Natural killer cell (primary cell): ENCODE results near the gene RYR1. TPM values are rescaled to one million over a fixed set of nuclear protein-coding genes. Genes with fewer than 3 reads are reported as not detected.

Source experiments
- ATAC-seq, 3 donors: fragments of 150-1000 bp in 2 of 3; fragments of 200-7000 bp in 1 of 3; cut with Tn5 transposase; 1 replicate in 1 of 3; 2 replicates in 2 of 3; pipeline ENCODE4 v1.10.0; 2021; ENCODE audit warnings: mild to moderate bottlenecking in 2 of 3, moderate library complexity in 2 of 3
- DNase-seq, 2 donors: peaks; one replicate each; pipeline versions ENCODE4 v3.0.0 to v3.0.0-alpha.2; 2013 to 2021; ENCODE audit warnings: mixed read lengths in 1 of 2
- H3K27ac ChIP-seq: one replicate; pipeline ENCODE4 v1.5.1; 2013; ENCODE audit warnings: mild to moderate bottlenecking, low read length
- H3K27me3 ChIP-seq: one replicate; pipeline ENCODE4 v1.6.1; 2013; ENCODE audit warnings: low read length; ENCODE audit not compliant: control insufficient read depth, insufficient read depth
- H3K36me3 ChIP-seq: one replicate; pipeline ENCODE4 v1.6.1; 2013; ENCODE audit warnings: low read length; ENCODE audit not compliant: control insufficient read depth, insufficient read depth
- H3K4me1 ChIP-seq: one replicate; pipeline ENCODE4 v1.6.1; 2013; ENCODE audit warnings: low read length; ENCODE audit not compliant: control insufficient read depth, insufficient read depth
- H3K4me3 ChIP-seq: one replicate; pipeline ENCODE4 v1.5.1; 2013; ENCODE audit warnings: low read length
- H3K9me3 ChIP-seq: one replicate; pipeline ENCODE4 v1.6.1; 2013; ENCODE audit warnings: low read length; ENCODE audit not compliant: control insufficient read depth, insufficient read depth
- H3K27ac Mint-ChIP-seq, 2 donors: one replicate each; pipeline ENCODE4 v1.8.0; 2022; ENCODE audit warnings: mild to moderate bottlenecking in 2 of 2, mixed read lengths in 2 of 2, moderate library complexity in 1 of 2
- H3K27me3 Mint-ChIP-seq, 2 donors: one replicate each; pipeline ENCODE4 v1.8.0; 2022; ENCODE audit warnings: low read depth in 2 of 2, mixed read lengths in 2 of 2
- H3K36me3 Mint-ChIP-seq: one replicate; pipeline ENCODE4 v1.8.0; 2022; ENCODE audit warnings: mixed read lengths
- H3K4me1 Mint-ChIP-seq, 2 donors: one replicate each; pipeline ENCODE4 v1.8.0; 2022; ENCODE audit warnings: mixed read lengths in 2 of 2
- H3K4me3 Mint-ChIP-seq: one replicate; pipeline ENCODE4 v1.8.0; 2022; ENCODE audit warnings: mild to moderate bottlenecking, moderate library complexity, mixed read lengths
- H3K9me3 Mint-ChIP-seq, 2 donors: one replicate each; pipeline ENCODE4 v1.8.0; 2022; ENCODE audit warnings: mixed read lengths in 2 of 2
- CTCF ChIP-seq: fragments of 200-600 bp; IDR thresholded peaks from one replicate; pipeline ENCODE4 v1.8.0; 2022; ENCODE audit warnings: antibody characterized with exemption
- WGBS: methylation state at CpG from one replicate; pipeline ENCODE4 v1.1.7; 2013; ENCODE audit warnings: missing lambda C conversion rate; ENCODE audit not compliant: insufficient coverage; 5-methylcytosine and 5-hydroxymethylcytosine counted together
- intact Hi-C: fragments of 100-400 bp; cut with micrococcal nuclease; formaldehyde crosslinking; loops from one replicate; pipeline ENCODE4 v1.14.2; 2022
- total RNA-seq, 4 donors: library from RNA; stranded (reverse); fragments of 120-200 nt in 1 of 4; gene quantifications; one replicate each; pipeline versions ENCODE4 v1.2.3 to v1.2.4, GENCODE V29; 2013 to 2022

The RYR1 gene
- total RNA-seq, 3 donors from 2014 or later (not counting 1 experiment from before 2014, with no cell fraction given) = 0.05 to 1.0 (median 0.65) TPM

- H3K4me3 ChIP-seq = peak overlapping the region; percentile 46
- DNase-seq = no peak
- no peaks in the 10 kb centered on the region for H3K9me3 ChIP-seq
- no peaks in the 10 kb centered on the region for H3K9me3 Mint-ChIP-seq
- peaks cover 12 to 16% of the 10 kb centered on the region in 2 donors for H3K27me3 Mint-ChIP-seq
- H3K36me3 ChIP-seq = peaks cover 17% of the 10 kb centered on the region
- peak overlapping the region; percentile 97 for H3K4me3 Mint-ChIP-seq
- 2% methylated on average over 18 of the region's 18 CpGs for WGBS
- peak overlapping the region; percentile 86 to 95 for H3K27ac Mint-ChIP-seq
- no peaks in the 10 kb centered on the region for H3K36me3 Mint-ChIP-seq
- TF ChIP-seq CTCF = no peak
- intact Hi-C loops = loop anchor here (2.0 to 5.0 kb wide), 3 partner anchors 28 to 528 kb away; partner anchors contain the start of genes MRPS12, PSMD8 and SARS2
- peaks cover 3% of the 10 kb centered on the region for H3K27me3 ChIP-seq
- ATAC-seq = no peak
- peak overlapping the region; percentile 84 for H3K27ac ChIP-seq
- peaks cover 10 to 19% of the 10 kb centered on the region in 2 donors for H3K4me1 Mint-ChIP-seq
- H3K4me1 ChIP-seq = peaks cover 16% of the 10 kb centered on the region
Observed at GRCh38 chr19:38402623-38402966, 30.9 kb upstream of the RYR1 start.

- peak; percentile 100 for TF ChIP-seq CTCF
Observed at GRCh38 chr19:38402967-38403674, 30.4 kb upstream of the RYR1 start, which contains the start of gene FAM98C. Gene FAM98C (plus strand): TSS chr19:38403093. CDS start chr19:38403154, 61 bp downstream.

GRCh38 chr19:38404858-38405257 lies 28.6 kb upstream of the RYR1 start:
- Histone ChIP-seq H3K4me3 (no peak overlapping the region), H3K4me1 (peaks cover 16% of the 10 kb centered on the region), H3K27me3 (no peaks in the 10 kb centered on the region), H3K27ac (no peak overlapping the region), H3K9me3 (no peaks in the 10 kb centered on the region), H3K36me3 (peaks cover 17% of the 10 kb centered on the region)
- no peak for DNase-seq
- H3K4me3 Mint-ChIP-seq = peak overlapping the region; percentile 68
- H3K27me3 Mint-ChIP-seq = peaks cover 5 to 7% of the 10 kb centered on the region in 2 donors
- ATAC-seq = no peak
- peak overlapping the region; percentile 16 to 95 for H3K27ac Mint-ChIP-seq
- no peaks in the 10 kb centered on the region for H3K9me3 Mint-ChIP-seq
- peaks cover 10 to 19% of the 10 kb centered on the region in 2 donors for H3K4me1 Mint-ChIP-seq
- TF ChIP-seq CTCF = no peak
- intact Hi-C loops = loop anchor here (5.0 kb wide), 1 partner anchor 102 kb away; no protein-coding TSS in a partner anchor
- H3K36me3 Mint-ChIP-seq = no peaks in the 10 kb centered on the region
- 98% methylated on average over 6 of the region's 6 CpGs for WGBS

More at GRCh38 chr19:38402967-38403674, 30.4 kb upstream of the RYR1 start, which contains the start of gene FAM98C:
- Mint-ChIP-seq H3K4me3 (peak within 1 kb of the TSS; percentile 97), H3K4me1 (peaks cover 10 to 19% of the 10 kb centered on the region in 2 donors), H3K27me3 (peaks cover 12 to 16% of the 10 kb centered on the region in 2 donors), H3K9me3 (no peaks in the 10 kb centered on the region), H3K36me3 (no peaks in the 10 kb centered on the region), H3K27ac (peak within 1 kb of the TSS; percentile 86 to 95)
- Histone ChIP-seq H3K36me3 (peaks cover 17% of the 10 kb centered on the region), H3K9me3 (no peaks in the 10 kb centered on the region), H3K4me1 (peaks cover 16% of the 10 kb centered on the region), H3K27me3 (peaks cover 3% of the 10 kb centered on the region), H3K4me3 (peak within 1 kb of the TSS; percentile 93), H3K27ac (peak within 1 kb of the TSS; percentile 84)
- ATAC-seq (peak; percentile 95 to 99 (median 96)), DNase-seq (peak; percentile 99)
- intact Hi-C loops = loop anchor here (1.0 to 5.0 kb wide), 4 partner anchors 28 to 528 kb away; partner anchors contain the start of genes MRPS12, PSMD8 and SARS2
- under 1% methylated on average over 82 of the region's 82 CpGs for WGBS
